Measurements from ENCODE around the gene SPON2.

DNA sequence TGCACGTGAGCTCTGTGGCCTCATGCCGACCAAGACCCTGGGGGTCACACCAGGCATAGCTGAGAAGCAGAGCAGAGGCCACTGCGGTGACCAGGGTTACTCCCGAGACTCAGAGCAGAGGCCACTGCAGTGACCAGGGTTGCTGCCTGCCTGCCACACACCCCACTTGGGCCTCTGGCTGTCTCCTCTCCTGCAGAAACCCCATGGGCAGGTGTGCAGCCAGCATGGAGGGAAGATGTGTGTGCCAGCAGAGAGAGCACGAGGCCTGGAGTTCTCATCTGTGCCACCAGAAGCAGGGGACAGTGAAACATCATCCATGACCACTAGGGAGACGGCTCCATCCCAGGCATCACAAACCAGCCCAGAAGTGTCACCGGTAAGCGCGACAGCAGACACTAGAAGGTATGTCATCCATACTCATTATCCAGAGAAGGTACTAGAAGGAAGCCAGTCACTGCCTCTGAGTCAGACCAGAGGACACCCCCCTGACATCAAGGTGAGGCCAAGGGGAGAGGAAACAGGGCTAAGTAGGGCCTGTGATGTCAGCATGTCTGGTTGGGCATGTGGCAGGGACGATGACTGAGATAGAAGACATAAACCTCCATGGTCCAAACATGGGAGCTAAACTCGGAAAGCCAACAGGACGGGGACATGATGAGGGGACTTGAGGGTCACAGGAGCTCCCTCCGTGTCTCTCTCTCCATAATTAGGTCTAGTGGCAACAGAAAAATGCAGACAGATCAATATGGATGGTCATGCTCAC is 24.2 kb upstream of the SPON2 start:
- TF ChIP-seq POLR2A (IDR thresholded peaks at IDR 0.05; ENCODE audit: low read length) (no peak), GATA1 (IDR thresholded peaks at IDR 0.05; ENCODE audit: low read depth, low read length) (no peak)
